Activated naive CD4-positive, alpha-beta T cell treated with anti-CD3 and anti-CD28 coated beads, Interleukin-2, amount 50 U/mL, for 72 hours (primary cell): ENCODE measurements around the gene IL22. TPM values are rescaled to one million over a fixed set of nuclear protein-coding genes. Genes with fewer than 3 reads are reported as not detected.
A peak's percentile ranks its signal among the peaks of the same experiment; 100 is the strongest.

Source experiments
- ATAC-seq, 2 donors: fragments of 150-1000 bp; cut with Tn5 transposase; 2 replicates each; pipeline ENCODE4 v1.10.0; 2021; ENCODE audit warnings: mild to moderate bottlenecking in 2 of 2, moderate library complexity in 2 of 2
- DNase-seq, 2 donors: peaks; one replicate each; pipeline ENCODE4 v3.0.0; 2021 to 2022; ENCODE audit warnings: low spot score in 2 of 2
- H3K27ac Mint-ChIP-seq, 2 donors: one replicate each; pipeline ENCODE4 v1.8.0; 2022; ENCODE audit warnings: mild to moderate bottlenecking in 2 of 2, mixed read lengths in 2 of 2
- H3K36me3 Mint-ChIP-seq, 2 donors: one replicate each; pipeline ENCODE4 v1.8.0; 2022; ENCODE audit warnings: mixed read lengths in 2 of 2
- H3K9me3 Mint-ChIP-seq, 2 donors: one replicate each; pipeline ENCODE4 v1.8.0; 2022; ENCODE audit warnings: mixed read lengths in 2 of 2
- total RNA-seq, 2 donors: library from RNA; stranded (reverse); gene quantifications; one replicate each; pipeline ENCODE4 v1.2.3, GENCODE V29; 2022

Gene IL22
- total RNA-seq, 2 donors from 2014 or later = 8.4 TPM; not detected in 1

GRCh38 chr12:68271346-68271745, 17.9 kb upstream of the IL22 start:
- Mint-ChIP-seq H3K9me3 (no peaks in the 10 kb centered on the region), H3K27ac (no peak overlapping the region), H3K36me3 (peaks cover 0 to 6% of the 10 kb centered on the region in 2 donors)
- DNase-seq = no peak
- ATAC-seq = no peak

GRCh38 chr12:68270358-68270757, 17.0 kb upstream of the IL22 start:
- Mint-ChIP-seq H3K27ac (no peak overlapping the region), H3K9me3 (no peaks in the 10 kb centered on the region), H3K36me3 (peaks cover 0 to 6% of the 10 kb centered on the region in 2 donors)
- no peak for DNase-seq
- no peak for ATAC-seq

- ATAC-seq = peak; percentile 48 to 69
- H3K9me3 Mint-ChIP-seq = no peaks in the 10 kb centered on the region
- DNase-seq = no peak
- no peak overlapping the region for H3K27ac Mint-ChIP-seq
- H3K36me3 Mint-ChIP-seq = peaks cover 0 to 6% of the 10 kb centered on the region in 2 donors
Measured at GRCh38 chr12:68269779-68270178, 16.4 kb upstream of the IL22 start.

- Mint-ChIP-seq H3K36me3 (peaks cover 0 to 6% of the 10 kb centered on the region in 2 donors), H3K27ac (no peak overlapping the region), H3K9me3 (no peaks in the 10 kb centered on the region)
- DNase-seq (no peak), ATAC-seq (no peak)
Measured at GRCh38 chr12:68268967-68269366, 15.6 kb upstream of the IL22 start.

GRCh38 chr12:68267892-68268396, 14.5 kb upstream of the IL22 start:
- H3K9me3 Mint-ChIP-seq = no peaks in the 10 kb centered on the region
- ATAC-seq (peak; percentile 74 to 79), DNase-seq (no peak)
- peak overlapping the region in 1 of 2 donors; percentile 84 for H3K27ac Mint-ChIP-seq
- peaks cover 0 to 6% of the 10 kb centered on the region in 2 donors for H3K36me3 Mint-ChIP-seq

GRCh38 chr12:68264857-68265256, 11.5 kb upstream of the IL22 start:
- H3K36me3 Mint-ChIP-seq = no peaks in the 10 kb centered on the region
- DNase-seq (no peak), ATAC-seq (peak in 1 of 2 donors; percentile 20)
- H3K9me3 Mint-ChIP-seq = no peaks in the 10 kb centered on the region
- peak overlapping the region in 1 of 2 donors; percentile 78 for H3K27ac Mint-ChIP-seq

GRCh38 chr12:68264158-68264855, 10.9 kb upstream of the IL22 start:
- no peaks in the 10 kb centered on the region for H3K9me3 Mint-ChIP-seq
- peak in 1 of 2 donors; percentile 29 for ATAC-seq
- no peaks in the 10 kb centered on the region for H3K36me3 Mint-ChIP-seq
- peak overlapping the region in 1 of 2 donors; percentile 78 for H3K27ac Mint-ChIP-seq
- DNase-seq = no peak

- H3K27ac Mint-ChIP-seq = no peak overlapping the region
- ATAC-seq (no peak), DNase-seq (no peak)
- no peaks in the 10 kb centered on the region for H3K36me3 Mint-ChIP-seq
- H3K9me3 Mint-ChIP-seq = no peaks in the 10 kb centered on the region
Measured at GRCh38 chr12:68263366-68263765, 10.0 kb upstream of the IL22 start.

- no peaks in the 10 kb centered on the region for H3K9me3 Mint-ChIP-seq
- ATAC-seq = peak in 1 of 2 donors; percentile 70
- H3K27ac Mint-ChIP-seq = no peak overlapping the region
- DNase-seq = no peak
- H3K36me3 Mint-ChIP-seq = no peaks in the 10 kb centered on the region
Measured at GRCh38 chr12:68261896-68262295, 8.5 kb upstream of the IL22 start.

GRCh38 chr12:68260153-68260552, 6.7 kb upstream of the IL22 start:
- no peak for DNase-seq
- no peaks in the 10 kb centered on the region for H3K36me3 Mint-ChIP-seq
- H3K27ac Mint-ChIP-seq = peak overlapping the region in 1 of 2 donors; percentile 40
- no peak for ATAC-seq
- no peaks in the 10 kb centered on the region for H3K9me3 Mint-ChIP-seq

- no peaks in the 10 kb centered on the region for H3K36me3 Mint-ChIP-seq
- peak; percentile 84 to 96 for ATAC-seq
Measured at GRCh38 chr12:68259318-68259940, 6.0 kb upstream of the IL22 start.

GRCh38 chr12:68252077-68252476, 1.3 kb downstream of the IL22 start:
- peaks cover 0 to 5% of the 10 kb centered on the region in 2 donors for H3K36me3 Mint-ChIP-seq
- ATAC-seq (no peak), DNase-seq (no peak)
- H3K9me3 Mint-ChIP-seq = no peaks in the 10 kb centered on the region
- no peak overlapping the region for H3K27ac Mint-ChIP-seq

More at GRCh38 chr12:68259318-68259940, 6.0 kb upstream of the IL22 start:
- Mint-ChIP-seq H3K27ac (peak overlapping the region; percentile 7 to 40), H3K9me3 (no peaks in the 10 kb centered on the region)
- peak; percentile 51 to 58 for DNase-seq

- Mint-ChIP-seq H3K9me3 (no peaks in the 10 kb centered on the region), H3K27ac (no peak overlapping the region), H3K36me3 (peaks cover 0 to 10% of the 10 kb centered on the region in 2 donors)
- ATAC-seq (no peak), DNase-seq (no peak)
Measured at GRCh38 chr12:68250454-68250853, 3.0 kb downstream of the IL22 start.

GRCh38 chr12:68247785-68248184, 5.6 kb downstream of the IL22 start:
- Mint-ChIP-seq H3K36me3 (peaks cover 0 to 14% of the 10 kb centered on the region in 2 donors), H3K27ac (no peak overlapping the region), H3K9me3 (peaks cover 0 to 2% of the 10 kb centered on the region in 2 donors)
- ATAC-seq (no peak), DNase-seq (no peak)

- H3K27ac Mint-ChIP-seq = no peak overlapping the region
- H3K9me3 Mint-ChIP-seq = peaks cover 0 to 9% of the 10 kb centered on the region in 2 donors
- DNase-seq (no peak), ATAC-seq (no peak)
- peaks cover 0 to 21% of the 10 kb centered on the region in 2 donors for H3K36me3 Mint-ChIP-seq
Measured at GRCh38 chr12:68246350-68246749, 7.1 kb downstream of the IL22 start.

GRCh38 chr12:68245180-68246021, 8.0 kb downstream of the IL22 start:
- DNase-seq (no peak), ATAC-seq (no peak)
- H3K9me3 Mint-ChIP-seq = peaks cover 0 to 9% of the 10 kb centered on the region in 2 donors
- no peak overlapping the region for H3K27ac Mint-ChIP-seq
- H3K36me3 Mint-ChIP-seq = peaks cover 0 to 21% of the 10 kb centered on the region in 2 donors

GRCh38 chr12:68242777-68243176, 10.6 kb downstream of the IL22 start:
- Mint-ChIP-seq H3K36me3 (peaks cover 2 to 35% of the 10 kb centered on the region in 2 donors), H3K9me3 (peaks cover 0 to 11% of the 10 kb centered on the region in 2 donors), H3K27ac (no peak overlapping the region)
- ATAC-seq (no peak), DNase-seq (no peak)
